K562 (cell line): ENCODE measurements around the gene TNC. TPM values are rescaled to one million over a fixed set of nuclear protein-coding genes. Genes with fewer than 3 reads are reported as not detected.

Experiments
- ATAC-seq: fragments of 200-7000 bp; cut with Tn5 transposase; 3 replicates; pipeline ENCODE4 v1.9.1; 2020; ENCODE audit warnings: moderate library complexity
- BruUV-seq: library from RNA; stranded (reverse); fragments of 400-500 nt; replicated peaks from 2 replicates; lab custom pipeline; 2021; lab: Mats Ljungman, UMichigan
- CTCF ChIA-PET: fragments of 300-600 bp; formaldehyde crosslinking; extraction: SDS; loops from one replicate; lab custom pipeline; 2021; ENCODE audit warnings: low intra/inter-chr PET ratio; lab: Yijun Ruan, JAX
- POLR2A ChIA-PET: fragments of 300-600, 350-650 bp; sonication (Branson Sonifier 250); formaldehyde crosslinking; extraction: SDS; loops from one replicate; lab custom pipeline; 2021; ENCODE audit warnings: antibody characterized with exemption, inconsistent platforms; lab: Yijun Ruan, JAX
- DNase-seq, 4 experiments: peaks; one replicate each; pipeline versions ENCODE4 v3.0.0 to v3.0.0-alpha.2; 2011 to 2018; ENCODE audit warnings: low spot score in 3 of 4, mixed read lengths in 3 of 4; ENCODE audit errors: extremely low read depth in 1 of 4
- FAIRE-seq: peaks from 2 replicates; lab custom pipeline; 2011; peaks lifted over from hg19 to GRCh38; lab: Jason Lieb, UNC
- H2AFZ ChIP-seq: 2 replicates; pipeline ENCODE4 v1.6.0; 2011; ENCODE audit warnings: low read depth, low read length, control low read depth, inconsistent platforms
- H3K27ac ChIP-seq: fragments of 200-600 bp; 3 replicates; pipeline ENCODE4 v1.8.0; 2011; ENCODE audit warnings: low read depth, mild to moderate bottlenecking, control low read depth, inconsistent platforms, low read length, moderate library complexity, mixed read lengths; ENCODE audit errors: extremely low read depth
- H3K27me3 ChIP-seq, 2 experiments: fragments of 300-600 bp in 1 of 2; 2 replicates in 1 of 2; 3 replicates in 1 of 2; pipeline versions ENCODE4 v1.6.0 to v1.8.0; 2011; ENCODE audit warnings: inconsistent platforms in 2 of 2, low read length in 2 of 2, mild to moderate bottlenecking in 1 of 2, mixed read lengths in 1 of 2, moderate library complexity in 1 of 2; ENCODE audit not compliant: control insufficient read depth in 2 of 2, insufficient read depth in 2 of 2
- H3K36me3 ChIP-seq: fragments of 300-600 bp; 3 replicates; pipeline ENCODE4 v1.8.0; 2011; ENCODE audit warnings: mild to moderate bottlenecking, low read length, inconsistent platforms; ENCODE audit not compliant: control insufficient read depth, insufficient read depth
- H3K4me1 ChIP-seq, 2 experiments: fragments of 200-600 bp in 1 of 2; replicated peaks in 1 of 2; 2 replicates in 1 of 2; 3 replicates in 1 of 2; pipeline versions ENCODE4 v1.5.1 to v1.8.0; 2011; ENCODE audit warnings: inconsistent platforms in 2 of 2, low read length in 2 of 2, mild to moderate bottlenecking in 1 of 2, mixed read lengths in 1 of 2, moderate library complexity in 1 of 2; ENCODE audit not compliant: control insufficient read depth in 2 of 2, insufficient read depth in 2 of 2
- H3K4me2 ChIP-seq: 2 replicates; pipeline ENCODE4 v1.6.1; 2011; ENCODE audit warnings: low read length, control low read depth, inconsistent platforms, mixed read lengths; ENCODE audit not compliant: insufficient read depth
- H3K4me3 ChIP-seq: fragments of 200-600 bp; sonication (generic), shearing (Covaris generic); 2 replicates; pipeline ENCODE4 v1.5.1; 2016; ENCODE audit warnings: control low read depth, inconsistent platforms
- H3K79me2 ChIP-seq: fragments of 200-600 bp; 3 replicates; pipeline ENCODE4 v1.8.0; 2011; ENCODE audit warnings: low read length, inconsistent platforms; ENCODE audit not compliant: control insufficient read depth, insufficient read depth
- H3K9ac ChIP-seq, 2 experiments: 2 replicates each; pipeline versions ENCODE4 v1.6.0 to v1.6.1; 2011; ENCODE audit warnings: low read depth in 2 of 2, low read length in 2 of 2, control low read depth in 1 of 2, inconsistent platforms in 1 of 2, mild to moderate bottlenecking in 1 of 2, mixed read lengths in 1 of 2; ENCODE audit not compliant: insufficient read depth in 1 of 2
- H3K9me1 ChIP-seq: one replicate; pipeline ENCODE4 v1.6.0; 2011; ENCODE audit warnings: inconsistent platforms, mild to moderate bottlenecking, low read length, moderate library complexity; ENCODE audit not compliant: control insufficient read depth, insufficient read depth
- H3K9me3 ChIP-seq: replicated peaks from 2 replicates; pipeline ENCODE4 v1.5.1; 2011; ENCODE audit warnings: low read depth, low read length, inconsistent platforms; ENCODE audit not compliant: control insufficient read depth, insufficient read depth
- H4K20me1 ChIP-seq: replicated peaks from 2 replicates; pipeline ENCODE4 v1.6.1; 2011; ENCODE audit warnings: low read length, inconsistent platforms, mixed read lengths; ENCODE audit not compliant: control insufficient read depth, insufficient read depth
- BRCA1 ChIP-seq, 2 experiments: fragments of 450-650 bp in 1 of 2; sonication (generic) in 1 of 2; formaldehyde crosslinking in 1 of 2; IDR thresholded peaks; 2 replicates each; pipeline versions ENCODE4 v1.5.0 to v1.6.1; 2017 to 2020; ENCODE audit warnings: mild to moderate bottlenecking in 1 of 2, missing genetic modification reagents in 1 of 2
- ZBED1 ChIP-seq: IDR thresholded peaks from 2 replicates; pipeline ENCODE4 v1.6.1; 2014
- ZEB2 ChIP-seq: fragments of 450-650 bp; IDR thresholded peaks from 2 replicates; pipeline ENCODE4 v1.6.1; 2016
- WGBS: fragments of 100-300 bp; shearing (Covaris generic); methylation state at CpG from one replicate; pipeline ENCODE4 v1.1.6; 2016; ENCODE audit warnings: low coverage, mixed read lengths; ENCODE audit not compliant: insufficient coverage; ENCODE audit errors: missing lambda C conversion rate; 5-methylcytosine and 5-hydroxymethylcytosine counted together
- in situ Hi-C: fragments of 300-500 bp; cut with MboI; formaldehyde crosslinking; loops from 4 replicates; pipeline ENCODE4 v1.15.0; 2018; ENCODE audit warnings: inconsistent platforms, mixed read lengths
- intact Hi-C: fragments of 100-400 bp; cut with micrococcal nuclease; formaldehyde crosslinking; loops from 2 replicates; pipeline ENCODE4 v1.14.2; 2022
- polyA plus RNA-seq, 8 experiments: library from polyadenylated mRNA; depleted of rRNA in 4 of 8; stranded (reverse) in 5 of 8; unstranded in 3 of 8; fragments of >200 nt; fragmentation: Nextera tagmentation in 2 of 8; fragmentation: Illumina TruSeq in 1 of 8; extraction: Ambion mirVana in 2 of 8; extraction: Trizol in 1 of 8; gene quantifications; 2 replicates each; pipeline versions ENCODE4 v1.2.1 to v1.2.3, GENCODE V29; 2011 to 2014; ENCODE audit warnings: inconsistent platforms in 1 of 8, missing spikeins in 1 of 8
- total RNA-seq, 7 experiments: library from RNA; depleted of rRNA in 6 of 7; stranded (reverse); fragments of >200 nt in 6 of 7; fragmentation: Illumina TruSeq in 2 of 7; extraction: Trizol in 2 of 7; gene quantifications; 2 replicates each; pipeline versions ENCODE4 v1.2.1 to v1.2.3, GENCODE V29; 2011 to 2021; ENCODE audit warnings: low replicate concordance in 1 of 7
- TF ChIP-seq, protein P1 (sequence below): fragments of 450-650 bp; IDR thresholded peaks from 2 replicates; pipeline ENCODE4 v1.6.1; 2016
- TF ChIP-seq, protein P2 (sequence below): fragments of 450-650 bp; IDR thresholded peaks from 2 replicates; pipeline ENCODE4 v1.7.0; 2016; ENCODE audit warnings: borderline replicate concordance

Gene TNC
- total and polyA plus RNA-seq, 9 of the 15 experiments (the other 6 are each of a cell fraction or from before 2014, with no cell fraction given): under 0.01 to 0.29 TPM; not detected in 7

DNA sequence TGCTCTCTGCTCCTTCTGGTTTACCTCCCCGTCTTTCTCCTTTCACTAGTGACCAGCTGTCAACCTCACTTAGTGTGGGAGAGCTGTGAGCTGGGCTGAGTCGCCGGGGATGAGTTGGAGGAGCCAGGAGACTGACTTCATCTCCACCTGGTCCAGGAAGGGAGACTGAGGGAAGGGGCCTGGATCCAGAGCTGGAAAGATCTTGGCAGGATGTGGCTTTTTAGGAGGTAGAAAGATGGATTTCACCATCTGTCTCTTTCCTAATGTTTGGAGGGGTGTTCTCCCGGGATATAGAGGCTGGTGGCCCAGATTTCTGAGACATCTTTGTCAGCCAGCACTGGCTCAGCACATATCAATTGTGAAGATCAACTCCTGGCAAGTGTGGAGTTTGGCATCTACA lies 37.1 kb upstream of the TNC start:
- Histone ChIP-seq H2AFZ (no peak overlapping the region), H3K9ac (no peak overlapping the region), H3K9me1 (no peaks in the 10 kb centered on the region), H3K27ac (no peak overlapping the region), H3K9me3 (no peaks in the 10 kb centered on the region), H3K36me3 (no peaks in the 10 kb centered on the region), H3K4me2 (no peak overlapping the region), H4K20me1 (no peaks in the 10 kb centered on the region), H3K79me2 (no peaks in the 10 kb centered on the region), H3K4me1 (no peaks in the 10 kb centered on the region), H3K27me3 (no peaks in the 10 kb centered on the region), H3K4me3 (no peak overlapping the region)
- ChIA-PET POLR2A (no interaction called here), CTCF (no interaction called here)
- in situ Hi-C loops: no loop called here
- DNase-seq: no peak
- no peak for ATAC-seq
- no peak for FAIRE-seq
- WGBS: 0% methylated on average over 4 of the region's 4 CpGs
- BruUV-seq: no TSS peak
- intact Hi-C loops: no loop called here
- TF ChIP-seq, protein P1, sequence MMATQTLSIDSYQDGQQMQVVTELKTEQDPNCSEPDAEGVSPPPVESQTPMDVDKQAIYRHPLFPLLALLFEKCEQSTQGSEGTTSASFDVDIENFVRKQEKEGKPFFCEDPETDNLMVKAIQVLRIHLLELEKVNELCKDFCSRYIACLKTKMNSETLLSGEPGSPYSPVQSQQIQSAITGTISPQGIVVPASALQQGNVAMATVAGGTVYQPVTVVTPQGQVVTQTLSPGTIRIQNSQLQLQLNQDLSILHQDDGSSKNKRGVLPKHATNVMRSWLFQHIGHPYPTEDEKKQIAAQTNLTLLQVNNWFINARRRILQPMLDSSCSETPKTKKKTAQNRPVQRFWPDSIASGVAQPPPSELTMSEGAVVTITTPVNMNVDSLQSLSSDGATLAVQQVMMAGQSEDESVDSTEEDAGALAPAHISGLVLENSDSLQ: no peak

DNA sequence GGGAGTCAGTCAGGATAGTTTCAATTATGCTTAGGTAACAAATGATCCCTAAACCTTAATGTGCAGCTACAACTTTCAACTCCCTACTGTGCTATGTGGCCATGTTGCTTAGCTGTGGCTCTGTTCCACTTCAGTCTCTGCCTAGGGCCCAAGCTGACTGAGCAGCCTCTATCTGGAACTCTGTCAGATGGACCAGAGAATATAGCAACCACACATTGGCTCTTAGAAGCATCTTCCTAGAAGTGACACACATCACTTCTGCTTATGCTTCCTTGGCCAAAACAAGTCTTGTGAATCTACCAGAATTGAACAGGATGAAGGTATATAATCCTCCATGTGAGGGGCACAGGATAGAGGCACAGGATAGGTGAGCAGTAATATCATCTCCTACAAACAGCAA lies 36.7 kb upstream of the TNC start:
- no peaks in the 10 kb centered on the region for H3K36me3 ChIP-seq
- CTCF ChIA-PET: no interaction called here
- no peaks in the 10 kb centered on the region for H3K27me3 ChIP-seq
- no peak overlapping the region for H3K4me2 ChIP-seq
- H3K79me2 ChIP-seq: no peaks in the 10 kb centered on the region
- H3K9ac ChIP-seq: no peak overlapping the region
- DNase-seq (no peak), FAIRE-seq (no peak), ATAC-seq (no peak)
- no peaks in the 10 kb centered on the region for H4K20me1 ChIP-seq
- in situ Hi-C loops (no loop called here), intact Hi-C loops (no loop called here)
- H3K9me1 ChIP-seq: no peaks in the 10 kb centered on the region
- POLR2A ChIA-PET: no interaction called here
- no peak overlapping the region for H3K4me3 ChIP-seq
- no peaks in the 10 kb centered on the region for H3K4me1 ChIP-seq
- no peak overlapping the region for H3K27ac ChIP-seq
- BruUV-seq: no TSS peak
- H3K9me3 ChIP-seq: no peaks in the 10 kb centered on the region
- H2AFZ ChIP-seq: no peak overlapping the region
- TF ChIP-seq, protein P2, sequence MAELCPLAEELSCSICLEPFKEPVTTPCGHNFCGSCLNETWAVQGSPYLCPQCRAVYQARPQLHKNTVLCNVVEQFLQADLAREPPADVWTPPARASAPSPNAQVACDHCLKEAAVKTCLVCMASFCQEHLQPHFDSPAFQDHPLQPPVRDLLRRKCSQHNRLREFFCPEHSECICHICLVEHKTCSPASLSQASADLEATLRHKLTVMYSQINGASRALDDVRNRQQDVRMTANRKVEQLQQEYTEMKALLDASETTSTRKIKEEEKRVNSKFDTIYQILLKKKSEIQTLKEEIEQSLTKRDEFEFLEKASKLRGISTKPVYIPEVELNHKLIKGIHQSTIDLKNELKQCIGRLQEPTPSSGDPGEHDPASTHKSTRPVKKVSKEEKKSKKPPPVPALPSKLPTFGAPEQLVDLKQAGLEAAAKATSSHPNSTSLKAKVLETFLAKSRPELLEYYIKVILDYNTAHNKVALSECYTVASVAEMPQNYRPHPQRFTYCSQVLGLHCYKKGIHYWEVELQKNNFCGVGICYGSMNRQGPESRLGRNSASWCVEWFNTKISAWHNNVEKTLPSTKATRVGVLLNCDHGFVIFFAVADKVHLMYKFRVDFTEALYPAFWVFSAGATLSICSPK: no peak
- TF ChIP-seq ZBED1 (no peak), BRCA1 (IDR thresholded peaks at IDR 0.05) (no peak), BRCA1 (CRISPR knock-in tag; IDR thresholded peaks at IDR 0.05) (no peak), ZEB2 (no peak)
